Measurements from ENCODE around the gene TAF15.
A peak's percentile ranks its signal among the peaks of the same experiment; 100 is the strongest.

TAF15 gene

DNA sequence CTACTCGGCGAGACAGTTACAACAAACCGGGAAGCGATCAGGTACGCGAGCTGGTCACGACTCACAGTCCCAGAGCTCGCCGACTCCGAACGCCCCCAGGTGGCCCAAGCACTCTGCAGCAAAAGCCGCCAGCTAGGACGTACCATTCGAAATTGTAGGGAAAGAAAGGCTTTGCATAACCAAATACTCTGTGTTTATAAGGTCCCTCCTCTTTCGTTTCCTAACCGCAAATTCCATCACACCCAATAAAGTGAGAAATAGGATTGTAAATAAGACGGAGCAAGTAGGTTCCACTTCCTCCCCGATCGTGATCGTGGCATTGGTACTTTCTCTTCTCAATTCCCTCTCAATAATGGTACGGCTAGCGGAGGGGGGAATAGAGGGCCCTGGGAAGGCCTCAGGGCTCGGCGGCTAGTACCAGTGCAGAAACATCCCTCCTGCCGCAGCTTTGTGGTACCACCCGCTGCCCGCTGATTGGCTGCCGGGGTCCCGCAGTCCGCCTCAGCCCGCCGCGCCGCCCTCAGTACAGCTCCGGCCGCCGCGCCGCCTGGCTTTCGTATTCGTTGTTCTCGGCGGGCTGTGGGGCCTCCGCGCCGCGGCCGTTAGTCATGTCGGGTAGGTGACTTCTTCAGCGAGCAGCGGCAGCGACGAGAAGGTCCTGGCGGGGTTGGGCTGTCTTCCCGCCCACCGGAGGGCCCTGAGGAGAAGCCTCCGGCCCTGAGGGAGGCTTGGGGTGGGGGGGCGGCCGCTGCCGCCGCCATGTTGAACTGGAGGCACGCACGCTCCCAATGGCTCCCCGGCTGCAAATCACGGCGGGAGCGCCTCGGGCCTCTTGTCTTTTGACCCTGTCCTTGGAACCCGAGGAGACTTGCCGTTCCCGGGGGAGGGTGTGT, at the start of gene TAF15:
Gene TAF15 (plus strand): TSS at position 523 of the 893 bp plus-strand sequence. CDS start 86 bp downstream, at position 609.
- peak; percentile 68 to 98 (median 94) for DNase-seq

DNA sequence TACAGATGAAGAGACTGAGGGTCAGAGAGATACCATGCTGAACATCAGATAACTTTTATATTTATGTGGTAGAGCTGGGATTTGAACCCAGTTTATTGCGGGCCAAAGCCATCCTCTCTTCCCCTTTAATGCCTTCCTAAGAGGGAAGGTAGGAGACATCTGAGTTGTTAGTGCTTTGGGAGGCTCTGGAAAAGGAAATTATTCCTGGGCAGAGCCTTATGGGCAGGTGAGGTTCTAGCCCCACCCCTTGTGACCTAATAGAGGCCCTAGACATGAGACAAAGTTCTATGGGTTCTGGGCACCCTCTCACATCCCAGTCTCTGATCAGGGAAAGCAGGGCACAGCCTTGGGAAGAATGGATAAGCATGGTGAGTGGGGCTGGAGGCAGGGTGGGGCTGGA, 48.7 kb upstream of the TAF15 start, which contains the start of gene C17orf50:
Gene C17orf50 (plus strand): TSS at position 301 of the 400 bp plus-strand sequence. CDS start 55 bp downstream, at position 356.
- DNase-seq = no peak

GRCh38 chr17:35761601-35762000, 47.7 kb upstream of the TAF15 start:
- DNase-seq = no peak

DNA sequence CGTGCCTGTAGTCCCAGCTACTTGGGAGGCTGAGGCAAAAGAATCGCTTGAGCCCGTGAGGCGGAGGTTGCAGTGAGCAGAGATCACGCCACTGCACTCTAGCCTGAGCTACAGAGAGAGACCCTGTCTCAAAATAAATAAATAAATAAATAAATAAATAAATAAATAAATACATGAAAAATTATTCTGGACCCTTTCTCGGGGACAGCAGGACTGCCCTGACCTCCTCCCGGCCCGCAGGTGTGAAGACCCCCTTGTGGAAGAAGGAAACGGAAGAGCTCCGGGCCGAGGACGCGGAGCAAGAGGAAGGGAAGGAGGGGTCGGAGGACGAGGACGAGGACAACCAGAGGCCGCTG, 45.5 kb upstream of the TAF15 start:
- DNase-seq = no peak

DNA sequence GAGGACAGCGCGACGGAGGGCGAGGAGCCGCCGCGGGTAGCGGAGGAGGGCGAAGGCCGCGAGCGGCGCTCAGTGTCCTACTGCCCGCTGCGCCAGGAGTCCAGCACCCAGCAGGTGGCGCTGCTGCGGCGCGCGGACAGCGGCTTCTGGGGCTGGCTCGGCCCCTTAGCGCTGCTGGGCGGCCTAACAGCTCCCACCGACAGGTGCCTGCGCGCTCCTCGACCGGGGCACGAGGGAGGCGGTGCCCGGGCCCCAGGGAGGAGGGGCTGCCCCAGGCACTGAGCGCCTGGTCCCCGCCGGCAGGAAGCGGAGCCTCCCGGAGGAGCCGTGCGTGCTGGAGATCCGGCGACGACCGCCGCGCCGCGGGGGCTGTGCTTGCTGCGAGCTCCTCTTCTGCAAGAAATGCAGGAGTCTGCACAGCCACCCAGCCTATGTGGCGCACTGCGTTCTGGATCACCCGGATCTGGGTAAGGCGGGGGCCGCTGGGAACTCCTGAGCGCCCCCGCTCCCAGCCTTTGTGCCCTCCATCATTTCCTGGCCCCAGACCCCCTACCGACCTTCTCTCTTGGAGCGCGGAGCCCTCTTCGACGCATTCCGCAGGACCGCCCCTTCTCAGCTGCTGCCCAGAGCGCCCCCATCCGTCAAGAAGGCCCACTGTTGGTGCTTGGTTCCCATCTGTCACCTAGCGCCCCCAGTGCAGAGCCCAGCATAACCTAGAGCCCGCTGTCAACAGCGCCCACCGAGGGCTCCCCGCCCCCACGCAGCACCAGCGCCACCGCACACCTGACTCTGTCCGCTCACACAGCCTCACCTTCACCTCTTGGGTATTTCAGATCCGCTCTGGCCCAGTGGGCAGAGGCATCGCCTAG, 44.9 kb upstream of the TAF15 start:
- peak in 53 of 56 donors; percentile 27 to 88 (median 68) for DNase-seq

DNA sequence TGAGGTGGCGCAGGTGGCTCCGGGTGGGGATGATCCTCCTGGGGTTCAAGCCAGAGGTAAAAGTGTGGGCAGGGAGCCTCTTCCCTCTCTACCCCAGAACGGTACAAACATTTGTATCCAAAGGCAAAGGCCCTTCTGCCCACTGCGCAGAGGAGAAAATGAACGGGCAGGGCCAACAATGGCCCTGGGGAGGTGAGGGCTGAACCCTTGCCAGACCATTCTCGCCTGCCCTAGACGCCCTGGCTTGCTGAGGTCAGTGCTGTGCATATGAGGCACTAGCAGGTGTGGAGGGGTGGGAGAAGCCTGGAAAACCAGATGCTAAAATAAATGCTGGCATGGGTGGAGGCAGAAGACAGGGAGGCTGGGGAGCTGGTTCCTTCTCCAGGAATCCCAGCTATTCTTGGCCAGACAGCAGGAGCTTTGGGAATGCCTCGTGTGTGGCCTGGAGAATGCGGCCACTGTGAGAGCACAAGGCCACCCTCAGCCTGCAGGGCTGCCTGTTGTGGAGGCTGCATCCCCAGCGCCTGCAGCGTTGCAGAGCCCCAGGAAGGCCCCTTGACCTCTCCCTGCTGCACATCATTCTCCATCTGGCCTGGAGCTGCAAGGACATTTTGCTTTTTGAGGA, 44.1 kb upstream of the TAF15 start:
- DNase-seq = no peak

DNA sequence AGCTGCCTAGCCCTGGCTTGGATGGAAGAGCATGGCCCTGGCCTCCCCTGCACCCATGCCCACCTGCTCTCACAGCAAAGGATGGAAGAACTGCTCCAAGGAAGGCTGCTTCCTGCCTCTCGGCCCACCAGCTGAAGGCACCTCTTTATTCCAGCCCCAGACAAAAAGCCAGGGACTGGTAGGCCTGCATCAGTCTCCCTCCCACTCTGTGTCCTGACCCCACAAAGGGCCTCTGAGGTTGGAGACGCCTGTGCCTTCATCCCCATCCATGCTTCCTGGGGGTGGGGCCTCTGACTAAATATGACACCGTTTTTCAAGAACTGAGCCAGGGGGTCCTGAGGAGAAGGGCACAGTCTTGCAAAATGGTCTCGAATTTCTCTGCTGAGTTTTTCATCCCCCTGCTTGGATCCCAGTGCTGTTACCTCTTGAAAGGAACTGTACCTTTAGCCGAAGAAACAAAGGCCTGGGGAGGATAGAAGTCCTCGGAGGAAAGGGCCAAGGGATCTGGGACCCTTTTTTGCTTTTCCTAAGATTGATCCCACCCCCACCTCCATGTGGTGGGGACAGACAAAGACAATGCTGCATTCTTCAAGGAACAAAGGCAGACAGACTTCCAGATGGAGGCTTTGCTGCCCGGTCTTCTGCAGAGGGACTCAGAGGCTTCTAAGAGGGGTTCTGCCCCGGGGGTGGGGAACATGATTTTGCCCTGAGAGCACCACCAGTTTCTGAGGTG, 43.4 kb upstream of the TAF15 start:
- DNase-seq = no peak

- no peak for DNase-seq
Measured at GRCh38 chr17:35766489-35766877, 42.8 kb upstream of the TAF15 start.

GRCh38 chr17:35766903-35767510, 42.3 kb upstream of the TAF15 start:
- DNase-seq = peak in 10 of 56 donors; percentile 3 to 48 (median 14)

DNA sequence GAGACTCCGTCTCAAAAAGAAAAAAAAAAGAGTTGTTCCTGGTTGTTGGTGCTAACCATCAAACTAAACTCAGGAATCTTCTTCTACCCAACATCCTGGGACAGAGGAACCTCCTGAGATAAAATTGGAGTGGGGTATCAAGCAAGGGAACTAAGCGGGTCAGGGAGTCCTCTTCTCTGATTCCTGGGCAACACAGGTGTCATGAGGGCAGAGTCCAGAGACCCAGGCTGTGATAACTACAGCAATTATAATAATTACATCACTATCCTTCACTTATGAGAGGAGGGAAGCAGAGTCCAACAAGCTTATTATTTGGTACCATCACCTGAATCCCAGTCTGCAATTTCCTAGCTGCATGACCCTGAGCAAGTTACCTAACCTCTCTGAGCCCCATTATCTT, 40.5 kb upstream of the TAF15 start:
- DNase-seq = no peak

DNA sequence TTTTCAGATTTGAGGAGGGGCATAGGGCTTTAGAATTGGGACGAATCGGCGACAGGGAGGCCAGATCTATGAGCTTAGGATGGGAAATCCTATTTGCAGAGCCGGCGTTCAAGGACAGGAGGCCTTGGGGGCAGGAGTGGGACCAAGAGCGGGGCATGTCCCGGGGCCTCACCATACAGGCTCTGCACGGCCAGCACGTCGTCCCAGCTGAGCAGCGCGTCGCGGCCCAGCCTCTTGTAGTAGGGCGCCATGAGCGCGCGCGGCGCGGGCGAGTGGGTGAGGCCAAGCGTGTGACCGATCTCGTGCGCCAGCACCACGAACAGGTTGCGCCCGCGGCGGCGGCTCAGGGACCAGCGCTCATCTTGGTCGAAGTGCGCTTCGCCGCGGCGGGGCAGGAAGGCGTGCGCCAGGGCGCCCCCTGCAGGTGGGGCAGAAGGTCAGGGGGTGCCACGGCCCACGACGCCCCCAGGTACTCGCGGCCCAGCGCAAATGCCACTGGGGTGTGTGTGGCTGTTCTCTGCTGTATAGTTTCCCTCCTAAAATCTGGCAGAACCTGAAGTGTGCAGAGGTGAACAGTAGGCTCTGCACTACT, 39.3 kb upstream of the TAF15 start:
- DNase-seq = no peak

DNA sequence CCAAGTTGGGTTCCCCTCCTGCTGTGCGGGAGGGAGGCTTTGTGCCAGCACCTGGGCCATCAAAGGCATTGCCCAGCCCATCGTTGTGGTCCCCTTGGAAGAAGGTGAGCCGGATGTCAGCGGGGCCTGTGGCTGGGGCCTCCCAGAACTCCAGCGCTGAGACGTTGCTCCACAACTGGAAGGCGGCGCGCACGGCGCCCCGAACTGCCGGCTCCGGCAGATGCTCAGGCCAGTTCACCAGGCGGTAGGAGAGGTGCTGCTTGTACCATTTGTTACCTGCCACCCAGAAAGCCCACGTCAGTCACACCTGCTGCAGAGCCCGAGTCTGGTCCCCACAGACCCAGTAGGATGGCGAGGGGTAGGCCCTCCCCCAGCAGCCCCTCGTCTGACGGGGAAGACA, 36.2 kb upstream of the TAF15 start:
- DNase-seq = no peak

GRCh38 chr17:35773679-35774425, 35.4 kb upstream of the TAF15 start:
- peak in 1 of 56 donors; percentile 14 for DNase-seq

GRCh38 chr17:35774499-35774898, 34.8 kb upstream of the TAF15 start:
- peak in 33 of 56 donors; percentile 8 to 75 (median 33) for DNase-seq

GRCh38 chr17:35775039-35775438, 34.2 kb upstream of the TAF15 start:
- peak in 4 of 56 donors; percentile 17 to 43 (median 30) for DNase-seq

GRCh38 chr17:35775583-35775982, 33.7 kb upstream of the TAF15 start:
- DNase-seq = no peak

- DNase-seq = no peak
Measured at GRCh38 chr17:35778641-35779196, 30.6 kb upstream of the TAF15 start.

- peak in 7 of 56 donors; percentile 12 to 40 (median 26) for DNase-seq
Measured at GRCh38 chr17:35780950-35781349, 28.3 kb upstream of the TAF15 start.

- no peak for DNase-seq
Measured at GRCh38 chr17:35784895-35785294, 24.4 kb upstream of the TAF15 start.

Data from nucleus accumbens (tissue), 56 donors.